ENCODE measurements around the gene TMPRSS2. TPM values are rescaled to one million over a fixed set of nuclear protein-coding genes. Genes with fewer than 3 reads are reported as not detected.

TMPRSS2 gene
- total and polyA plus RNA-seq, 7 donors, result 0.33 to 434 (median 34.4) TPM; not detected in 1

GRCh38 chr21:41453198-41453597, 54.8 kb downstream of the TMPRSS2 start:
- H3K36me3 ChIP-seq, result peaks cover 0 to 80% (median 0%) of the 10 kb centered on the region in 4 donors
- TF ChIP-seq EP300 (IDR thresholded peaks at IDR 0.05), result no peak
- TF ChIP-seq POLR2A (IDR thresholded peaks at IDR 0.05), result no peak
- TF ChIP-seq POLR2AphosphoS5 (IDR thresholded peaks at IDR 0.05), result no peak
- no peak for TF ChIP-seq CTCF (IDR thresholded peaks at IDR 0.05)
- no peaks in the 10 kb centered on the region for H3K27me3 ChIP-seq
- H3K4me1 ChIP-seq, result no peaks in the 10 kb centered on the region
- no peak for DNase-seq
- intact Hi-C loops (cut with DNase I), result no loop called here
- no peaks in the 10 kb centered on the region for H3K9me3 ChIP-seq
- 92 to 95% methylated on average over 3 of the region's 3 CpGs for WGBS, 2 donors
- H3K27ac ChIP-seq, result no peak overlapping the region
- no peak overlapping the region for H3K4me3 ChIP-seq

- TF ChIP-seq CTCF (IDR thresholded peaks at IDR 0.05) (no peak), POLR2A (IDR thresholded peaks at IDR 0.05) (no peak)
- Histone ChIP-seq H3K9me3 (no peaks in the 10 kb centered on the region), H3K36me3 (peaks cover 0 to 79% (median 0%) of the 10 kb centered on the region in 4 donors), H3K4me3 (no peak overlapping the region), H3K4me1 (no peaks in the 10 kb centered on the region), H3K27ac (no peak overlapping the region), H3K27me3 (no peaks in the 10 kb centered on the region)
- DNase-seq, result no peak
- intact Hi-C loops (cut with DNase I), result no loop called here
- WGBS, 2 donors, result 67 to 80% methylated on average over 16 of the region's 16 CpGs
Observed at GRCh38 chr21:41451753-41452676, 55.9 kb downstream of the TMPRSS2 start.

- WGBS, 2 donors, result 78 to 89% methylated on average over 5 of the region's 5 CpGs
- H3K27me3 ChIP-seq, result no peaks in the 10 kb centered on the region
- no peak for TF ChIP-seq CTCF (IDR thresholded peaks at IDR 0.05)
- TF ChIP-seq EP300 (IDR thresholded peaks at IDR 0.05), result no peak
- no peak for TF ChIP-seq POLR2A (IDR thresholded peaks at IDR 0.05)
- TF ChIP-seq POLR2AphosphoS5 (IDR thresholded peaks at IDR 0.05), result no peak
- no peak overlapping the region for H3K4me3 ChIP-seq
- H3K9me3 ChIP-seq, result no peaks in the 10 kb centered on the region
- H3K4me1 ChIP-seq, result no peaks in the 10 kb centered on the region
- no peak overlapping the region for H3K27ac ChIP-seq
- DNase-seq, result no peak
- intact Hi-C loops (cut with DNase I), result no loop called here
- peaks cover 0 to 82% (median 0%) of the 10 kb centered on the region in 4 donors for H3K36me3 ChIP-seq
Observed at GRCh38 chr21:41449613-41450012, 58.3 kb downstream of the TMPRSS2 start.

GRCh38 chr21:41447356-41447755, 60.6 kb downstream of the TMPRSS2 start:
- 95 to 97% methylated on average over 3 of the region's 3 CpGs for WGBS, 2 donors
- Histone ChIP-seq H3K9me3 (no peaks in the 10 kb centered on the region), H3K27me3 (no peaks in the 10 kb centered on the region), H3K4me3 (no peak overlapping the region), H3K4me1 (no peaks in the 10 kb centered on the region), H3K36me3 (peaks cover 0 to 87% (median 0%) of the 10 kb centered on the region in 4 donors), H3K27ac (no peak overlapping the region)
- intact Hi-C loops (cut with DNase I), result no loop called here
- TF ChIP-seq POLR2A (IDR thresholded peaks at IDR 0.05) (no peak), POLR2AphosphoS5 (IDR thresholded peaks at IDR 0.05) (no peak), EP300 (IDR thresholded peaks at IDR 0.05) (no peak), CTCF (IDR thresholded peaks at IDR 0.05) (no peak)
- peak; percentile 11 for DNase-seq

Data from sigmoid colon (tissue), 7 donors.